ENCODE results near the gene EFEMP2. TPM values are rescaled to one million over a fixed set of nuclear protein-coding genes. Genes with fewer than 3 reads are reported as not detected.

Gene EFEMP2
- total and polyA plus RNA-seq, 2 donors from 2014 or later = 60.0 to 64.2 TPM

- Histone ChIP-seq H3K36me3 (ENCODE audit: control insufficient read depth in 2 of 3, insufficient read depth in 3 of 3, low read length in 3 of 3) (no peaks in the 10 kb centered on the region), H3K27ac (ENCODE audit: low read depth in 2 of 2, low read length in 2 of 2) (peak overlapping the region; percentile 43 to 59), H3K9ac (ENCODE audit: low read length in 3 of 3) (no peak overlapping the region), H3K27me3 (ENCODE audit: control insufficient read depth, insufficient read depth, low read length) (no peaks in the 10 kb centered on the region), H3K9me3 (ENCODE audit: control insufficient read depth in 2 of 3, insufficient read depth in 1 of 3, low read length in 3 of 3) (no peaks in the 10 kb centered on the region), H3K4me3 (ENCODE audit: low read length in 3 of 3) (no peak overlapping the region), H3K4me1 (ENCODE audit: control insufficient read depth in 2 of 3, insufficient read depth in 2 of 3, low read depth in 1 of 3, low read length in 3 of 3) (peaks cover 0 to 37% (median 15%) of the 10 kb centered on the region in 3 donors)
- DNase-seq (no peak), FAIRE-seq (no peak)
- TF ChIP-seq CTCF (IDR thresholded peaks at IDR 0.05; ENCODE audit: borderline replicate concordance, extremely low read depth, insufficient read depth) = no peak
- intact Hi-C loops (cut with DNase I) = no loop called here
These were observed 42.7 kb upstream of the EFEMP2 start for GRCh38 chr11:65915101-65915820.

DNA sequence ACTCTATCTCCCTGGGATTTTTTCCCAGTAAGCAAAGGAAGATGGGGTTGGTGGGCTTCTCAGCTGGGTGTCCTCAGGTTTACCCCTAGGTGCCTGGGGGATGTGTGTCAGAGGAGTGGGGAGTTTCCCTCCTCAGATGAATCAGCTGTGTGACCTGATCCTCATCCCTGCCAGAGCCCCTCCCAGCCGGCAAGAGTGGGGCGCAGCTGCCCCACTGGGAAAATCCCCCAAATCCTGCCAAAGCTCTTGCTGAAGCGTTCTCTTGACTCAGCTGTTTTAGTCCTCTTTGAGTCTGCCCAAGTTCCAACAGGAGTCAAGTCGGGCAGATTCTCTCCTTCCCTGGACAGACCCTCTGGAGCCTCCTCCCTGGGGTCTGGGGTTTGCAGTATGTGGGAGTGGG is 40.2 kb upstream of the EFEMP2 start:
- no peak for FAIRE-seq

GRCh38 chr11:65911682-65912568 is 39.3 kb upstream of the EFEMP2 start:
- no peaks in the 10 kb centered on the region for H3K27me3 ChIP-seq (ENCODE audit: control insufficient read depth, insufficient read depth, low read length)
- intact Hi-C loops (cut with DNase I) = no loop called here
- H3K36me3 ChIP-seq (ENCODE audit: control insufficient read depth in 2 of 3, insufficient read depth in 3 of 3, low read length in 3 of 3) = no peaks in the 10 kb centered on the region
- DNase-seq = peak; percentile 54 to 89 (median 75)
- peak overlapping the region in 2 of 3 donors; percentile 3 to 16 for H3K9ac ChIP-seq (ENCODE audit: low read length in 3 of 3)
- H3K4me3 ChIP-seq (ENCODE audit: low read length in 3 of 3) = no peak overlapping the region
- peaks cover 0 to 21% (median 7%) of the 10 kb centered on the region in 3 donors for H3K4me1 ChIP-seq (ENCODE audit: control insufficient read depth in 2 of 3, insufficient read depth in 2 of 3, low read depth in 1 of 3, low read length in 3 of 3)
- no peak for FAIRE-seq
- no peaks in the 10 kb centered on the region for H3K9me3 ChIP-seq (ENCODE audit: control insufficient read depth in 2 of 3, insufficient read depth in 1 of 3, low read length in 3 of 3)
- peak; percentile 37 for TF ChIP-seq CTCF (IDR thresholded peaks at IDR 0.05; ENCODE audit: borderline replicate concordance, extremely low read depth, insufficient read depth)
- H3K27ac ChIP-seq (ENCODE audit: low read depth in 2 of 2, low read length in 2 of 2) = peak overlapping the region in 1 of 2 donors; percentile 5

More for the DNA sequence above, 40.2 kb upstream of the EFEMP2 start:
- Histone ChIP-seq H3K4me1 (ENCODE audit: control insufficient read depth in 2 of 3, insufficient read depth in 2 of 3, low read depth in 1 of 3, low read length in 3 of 3) (peaks cover 0 to 30% (median 14%) of the 10 kb centered on the region in 3 donors), H3K27me3 (ENCODE audit: control insufficient read depth, insufficient read depth, low read length) (no peaks in the 10 kb centered on the region), H3K9me3 (ENCODE audit: control insufficient read depth in 2 of 3, insufficient read depth in 1 of 3, low read length in 3 of 3) (no peaks in the 10 kb centered on the region), H3K9ac (ENCODE audit: low read length in 3 of 3) (no peak overlapping the region), H3K27ac (ENCODE audit: low read depth in 2 of 2, low read length in 2 of 2) (no peak overlapping the region), H3K4me3 (ENCODE audit: low read length in 3 of 3) (no peak overlapping the region), H3K36me3 (ENCODE audit: control insufficient read depth in 2 of 3, insufficient read depth in 3 of 3, low read length in 3 of 3) (no peaks in the 10 kb centered on the region)
- TF ChIP-seq CTCF (IDR thresholded peaks at IDR 0.05; ENCODE audit: borderline replicate concordance, extremely low read depth, insufficient read depth) = no peak
- DNase-seq = no peak
- intact Hi-C loops (cut with DNase I) = no loop called here
